ENCODE results near the gene ALK.

Gene ALK

GRCh38 chr2:29586919-29587318 lies 334.5 kb downstream of the ALK start:
- in situ Hi-C loops (cut with MboI; ENCODE audit: low sequenced_read_pairs): no loop called here

GRCh38 chr2:29583548-29584156 lies 337.7 kb downstream of the ALK start:
- in situ Hi-C loops (cut with MboI; ENCODE audit: low sequenced_read_pairs): no loop called here

DNA sequence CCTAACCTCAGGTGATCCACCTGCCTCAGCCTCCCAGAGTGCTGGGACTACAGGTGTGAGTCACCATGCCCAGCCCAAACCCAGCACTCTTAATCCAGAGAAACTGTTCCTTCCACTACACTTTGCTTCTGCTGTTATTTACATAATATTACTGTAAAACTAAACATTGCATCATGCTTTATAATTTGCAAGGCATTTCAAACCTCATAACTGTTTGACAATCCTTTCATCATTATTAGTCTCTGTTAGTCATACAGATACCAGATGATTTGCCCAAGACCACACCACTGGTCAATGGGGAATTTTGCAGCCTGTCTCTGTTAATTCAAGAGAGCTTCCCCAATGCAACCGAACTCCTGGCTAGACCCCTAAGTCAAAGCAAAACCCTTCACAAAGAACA lies 338.3 kb downstream of the ALK start:
- in situ Hi-C loops (cut with MboI; ENCODE audit: low sequenced_read_pairs): no loop called here

DNA sequence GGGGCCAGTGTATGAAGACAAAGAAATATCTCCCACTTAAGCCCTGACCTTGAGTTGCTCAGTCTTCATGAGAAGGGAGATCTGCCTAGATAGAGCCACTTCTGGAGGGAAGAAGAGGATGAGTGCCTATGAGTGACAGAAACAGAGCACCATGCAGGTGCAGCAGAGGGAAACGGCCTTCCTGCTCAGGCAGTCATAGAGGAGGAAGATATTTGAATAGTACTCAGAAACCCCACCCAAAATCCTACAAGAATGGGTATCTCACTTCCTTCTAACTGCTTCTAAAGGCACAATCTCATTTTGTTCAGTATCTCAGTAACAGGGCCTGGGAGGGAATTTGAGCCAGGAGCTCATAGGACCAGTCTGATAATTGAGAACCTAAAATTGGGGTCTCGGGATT lies 339.3 kb downstream of the ALK start:
- in situ Hi-C loops (cut with MboI; ENCODE audit: low sequenced_read_pairs): no loop called here

- in situ Hi-C loops (cut with MboI; ENCODE audit: low sequenced_read_pairs): no loop called here
Measured at GRCh38 chr2:29580223-29580622, 341.2 kb downstream of the ALK start.

GRCh38 chr2:29579495-29580169 lies 341.8 kb downstream of the ALK start:
- in situ Hi-C loops (cut with MboI; ENCODE audit: low sequenced_read_pairs): no loop called here

- in situ Hi-C loops (cut with MboI; ENCODE audit: low sequenced_read_pairs): no loop called here
Measured at GRCh38 chr2:29578084-29578598, 343.2 kb downstream of the ALK start.

DNA sequence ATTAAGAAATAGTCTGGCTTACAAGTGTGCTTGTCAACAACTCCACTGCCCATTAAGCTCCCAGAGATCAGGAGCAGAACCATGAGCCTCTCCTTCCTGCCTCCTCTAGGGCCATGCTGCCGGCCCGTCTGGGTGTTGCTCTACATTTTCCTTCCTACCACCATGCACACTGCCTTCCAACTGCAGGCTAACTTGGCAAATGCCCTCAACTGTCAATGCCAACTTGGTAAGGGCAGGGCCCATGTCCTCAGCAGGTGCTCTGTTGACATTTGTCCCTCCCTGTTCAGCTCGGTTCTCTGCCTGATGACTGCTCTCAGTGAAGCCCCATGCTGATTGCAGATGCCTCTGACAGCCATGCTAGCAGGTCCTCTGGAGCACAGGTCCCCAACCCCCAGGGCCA lies 345.2 kb downstream of the ALK start:
- in situ Hi-C loops (cut with MboI; ENCODE audit: low sequenced_read_pairs): no loop called here

DNA sequence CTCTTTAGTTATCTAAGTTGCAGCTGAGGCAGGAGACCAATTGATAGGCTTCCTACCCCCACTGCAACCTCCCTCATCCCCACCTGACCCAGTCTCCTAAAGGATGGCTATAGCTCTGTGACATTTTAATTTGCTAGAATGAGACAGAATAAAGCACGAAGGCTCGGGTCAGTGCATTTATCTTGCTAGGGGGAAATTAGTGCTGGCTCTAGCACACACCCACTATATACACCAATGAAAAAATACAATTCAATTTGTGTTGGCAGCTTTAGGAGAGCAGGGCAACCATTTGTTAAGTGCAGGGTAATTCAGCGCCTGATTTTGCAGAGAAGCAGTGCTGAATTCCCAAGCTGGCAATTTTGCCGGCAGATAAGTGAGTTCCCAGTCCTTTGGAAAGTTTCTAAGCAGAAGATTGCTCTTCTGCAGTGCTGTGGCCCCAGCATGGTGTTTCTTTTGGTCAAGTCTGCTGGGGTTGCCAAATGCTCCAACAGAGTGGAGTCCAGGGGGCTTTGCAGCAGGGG lies 346.0 kb downstream of the ALK start:
- in situ Hi-C loops (cut with MboI; ENCODE audit: low sequenced_read_pairs): no loop called here

- in situ Hi-C loops (cut with MboI; ENCODE audit: low sequenced_read_pairs): no loop called here
Measured at GRCh38 chr2:29573612-29574011, 347.8 kb downstream of the ALK start.

DNA sequence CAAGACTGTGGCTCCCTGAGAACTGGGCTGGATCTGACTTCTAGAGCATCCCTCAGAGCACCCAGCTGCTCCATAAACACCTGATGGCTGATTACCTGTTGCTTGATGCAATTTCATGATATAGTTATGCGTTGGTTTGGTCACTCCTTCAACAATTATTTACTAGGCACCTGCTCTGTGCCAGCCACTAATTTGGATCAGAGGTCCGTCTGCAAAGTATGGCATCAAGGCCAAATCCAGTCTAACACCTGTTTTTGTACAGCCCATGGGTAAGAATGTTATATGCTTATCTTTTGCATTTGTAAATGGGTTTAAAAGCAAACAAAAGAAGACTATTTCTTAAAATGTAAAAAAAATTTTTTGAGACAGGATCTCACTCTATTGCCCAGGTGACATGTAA lies 348.2 kb downstream of the ALK start:
- in situ Hi-C loops (cut with MboI; ENCODE audit: low sequenced_read_pairs): no loop called here

- in situ Hi-C loops (cut with MboI; ENCODE audit: low sequenced_read_pairs): no loop called here
Measured at GRCh38 chr2:29570539-29570938, 350.8 kb downstream of the ALK start.

DNA sequence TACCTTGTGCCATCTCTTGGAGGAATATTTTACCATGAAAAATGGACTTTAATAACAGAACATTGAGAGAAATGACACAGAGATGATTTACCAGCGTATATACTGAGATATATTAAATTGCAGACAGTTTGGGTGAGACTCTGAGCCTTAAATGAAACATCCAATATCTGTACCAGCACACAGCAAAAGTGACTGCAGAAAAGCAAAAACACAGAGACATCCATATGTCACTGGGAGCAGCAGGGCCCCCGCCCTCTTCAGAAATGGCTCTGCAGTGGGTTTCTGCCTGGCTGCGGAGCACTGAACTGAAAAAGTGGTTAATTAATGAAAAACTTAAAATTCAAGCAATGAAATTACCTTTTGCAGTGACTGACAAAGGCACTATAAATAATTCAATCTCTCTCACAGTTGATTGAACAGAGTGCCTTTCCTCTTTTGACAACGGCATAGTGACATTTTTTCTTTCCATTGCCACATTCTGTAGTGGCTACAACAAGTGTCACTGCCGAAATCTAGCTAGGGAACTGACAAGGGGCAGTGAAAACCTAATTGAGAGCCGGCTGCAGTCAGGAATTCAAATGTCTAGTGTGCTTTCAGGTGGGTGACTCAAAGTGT lies 353.4 kb downstream of the ALK start:
- in situ Hi-C loops (cut with MboI; ENCODE audit: low sequenced_read_pairs): no loop called here

DNA sequence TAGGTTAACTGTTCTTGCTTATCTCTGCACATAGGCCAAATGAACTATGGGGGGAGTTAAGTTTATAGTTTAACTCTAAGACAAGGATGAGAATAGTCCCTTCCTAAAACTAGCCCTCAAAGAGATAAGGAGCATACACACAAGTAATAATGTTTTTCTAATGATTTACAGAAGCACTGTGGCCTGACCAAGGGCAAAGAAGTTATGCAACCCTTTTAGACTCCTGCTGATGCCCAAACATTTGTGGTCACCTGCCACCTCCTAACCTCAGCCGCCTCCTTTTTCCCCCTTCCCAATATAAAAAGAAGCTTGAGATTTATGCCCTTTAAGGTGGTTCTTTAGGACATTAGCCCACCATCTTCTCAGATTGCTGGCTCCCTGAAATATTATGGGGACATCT lies 357.7 kb downstream of the ALK start:
- in situ Hi-C loops (cut with MboI; ENCODE audit: low sequenced_read_pairs): no loop called here

DNA sequence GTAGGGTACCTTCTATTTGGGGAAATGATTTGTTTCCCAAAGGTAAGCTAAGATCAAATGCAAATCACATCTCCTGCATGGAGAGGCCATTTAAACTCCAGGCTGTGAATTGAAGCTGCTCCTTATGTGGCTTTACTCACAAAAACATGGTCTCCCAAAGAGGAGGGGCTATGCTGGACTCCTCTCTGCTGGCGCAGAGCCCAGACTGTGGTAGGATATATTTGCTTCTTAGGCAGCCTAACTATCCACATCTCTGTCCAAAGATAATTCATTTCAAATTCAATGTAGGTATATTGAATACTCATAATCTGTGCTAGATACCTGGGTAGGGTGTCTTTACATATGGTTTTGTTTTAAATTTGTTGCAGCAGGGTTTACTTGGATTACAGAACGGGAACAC lies 358.5 kb downstream of the ALK start:
- in situ Hi-C loops (cut with MboI; ENCODE audit: low sequenced_read_pairs): no loop called here

DNA sequence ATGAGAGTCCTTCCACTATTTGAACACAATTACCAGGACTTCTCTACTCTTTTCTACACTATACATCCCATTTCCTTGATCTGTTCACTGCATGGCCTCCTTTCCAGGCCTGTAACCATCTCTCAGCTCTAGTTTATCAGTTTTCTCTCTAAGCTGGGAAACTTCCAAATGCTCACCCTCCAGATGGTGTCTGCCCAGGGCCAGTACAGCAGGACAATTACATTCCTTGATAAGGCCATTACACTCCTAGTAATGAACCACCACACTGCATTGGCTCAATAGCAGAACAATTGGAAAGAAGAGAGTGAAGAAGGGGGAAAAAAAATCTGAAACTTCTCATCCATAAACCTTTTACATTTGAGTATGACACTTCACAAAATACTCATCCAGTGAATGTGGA lies 359.1 kb downstream of the ALK start:
- in situ Hi-C loops (cut with MboI; ENCODE audit: low sequenced_read_pairs): no loop called here

- in situ Hi-C loops (cut with MboI; ENCODE audit: low sequenced_read_pairs): no loop called here
Measured at GRCh38 chr2:29561628-29562027, 359.8 kb downstream of the ALK start.

DNA sequence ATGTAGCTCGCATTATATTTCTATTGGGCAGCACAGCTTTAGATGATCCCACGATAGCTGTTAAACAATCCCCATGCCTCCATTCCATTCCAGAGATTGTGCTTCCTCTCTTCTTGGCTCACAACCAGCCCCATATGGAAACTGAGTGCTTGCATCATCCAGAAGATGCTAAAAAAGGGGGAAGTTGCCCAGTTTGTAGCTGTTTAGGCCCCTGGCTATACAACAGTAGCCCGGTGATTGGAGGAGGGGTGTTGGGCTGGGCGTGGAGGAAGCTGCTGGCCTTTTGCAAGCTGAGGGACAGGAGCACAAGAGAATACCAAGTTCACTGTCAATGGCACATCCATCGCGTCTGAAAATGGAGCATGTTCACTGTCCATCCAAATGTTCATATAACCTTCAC lies 360.2 kb downstream of the ALK start:
- in situ Hi-C loops (cut with MboI; ENCODE audit: low sequenced_read_pairs): no loop called here

- in situ Hi-C loops (cut with MboI; ENCODE audit: low sequenced_read_pairs): no loop called here
Measured at GRCh38 chr2:29560566-29560965, 360.8 kb downstream of the ALK start.

GRCh38 chr2:29560030-29560429 lies 361.4 kb downstream of the ALK start:
- in situ Hi-C loops (cut with MboI; ENCODE audit: low sequenced_read_pairs): no loop called here

- in situ Hi-C loops (cut with MboI; ENCODE audit: low sequenced_read_pairs): no loop called here
Measured at GRCh38 chr2:29559578-29559977, 361.8 kb downstream of the ALK start.

- in situ Hi-C loops (cut with MboI; ENCODE audit: low sequenced_read_pairs): no loop called here
Measured at GRCh38 chr2:29558097-29558496, 363.3 kb downstream of the ALK start.
